ENCODE results near the gene AGTRAP.

- no peak for TF ChIP-seq CTCF (conservative IDR thresholded peaks at IDR 0.05 in 1 of 2, IDR thresholded peaks at IDR 0.05 in 1 of 2; ENCODE audit: low read depth in 1 of 2, low read length in 2 of 2)
- TF ChIP-seq EZH2 (IDR thresholded peaks at IDR 0.05; ENCODE audit: low read length, missing control alignments), result no peak
These were observed 31.1 kb upstream of the AGTRAP start for GRCh38 chr1:11704691-11705475.

Data from fibroblast of lung (primary cell).